Ishikawa (cell line): Measurements from ENCODE around the gene PVR.

ENCODE experiments used
- CEBPB ChIP-seq: IDR thresholded peaks from 2 replicates; pipeline ENCODE4 v1.6.1; 2012
- CREB1 ChIP-seq: IDR thresholded peaks from 2 replicates; pipeline ENCODE4 v1.6.1; 2012; ENCODE audit warnings: low read depth
- EGR1 ChIP-seq: IDR thresholded peaks from 2 replicates; pipeline ENCODE4 v1.6.1; 2012
- EP300 ChIP-seq: IDR thresholded peaks from 2 replicates; pipeline ENCODE4 v1.6.1; 2012; ENCODE audit warnings: borderline replicate concordance
- FOXM1 ChIP-seq: IDR thresholded peaks from 2 replicates; pipeline ENCODE4 v1.6.1; 2012; ENCODE audit warnings: low read depth, borderline replicate concordance
- NFIC ChIP-seq: IDR thresholded peaks from 2 replicates; pipeline ENCODE4 v1.6.1; 2012
- RAD21 ChIP-seq: IDR thresholded peaks from 2 replicates; pipeline ENCODE4 v1.6.1; 2012; ENCODE audit warnings: low read depth
- REST ChIP-seq: IDR thresholded peaks from 2 replicates; pipeline ENCODE4 v1.6.1; 2012; ENCODE audit warnings: low read depth, mild to moderate bottlenecking
- TAF1 ChIP-seq: IDR thresholded peaks from 2 replicates; pipeline ENCODE4 v1.6.1; 2012; ENCODE audit warnings: low read depth, mild to moderate bottlenecking
- TCF12 ChIP-seq: IDR thresholded peaks from 2 replicates; pipeline ENCODE4 v1.6.1; 2012; ENCODE audit warnings: low read depth
- TEAD4 ChIP-seq: IDR thresholded peaks from 2 replicates; pipeline ENCODE4 v1.6.1; 2012
- USF1 ChIP-seq: IDR thresholded peaks from 2 replicates; pipeline ENCODE4 v1.6.1; 2012
- YY1 ChIP-seq: IDR thresholded peaks from 2 replicates; pipeline ENCODE4 v1.6.1; 2012; ENCODE audit warnings: low read depth
- ZBTB7A ChIP-seq: IDR thresholded peaks from 2 replicates; pipeline ENCODE4 v1.6.1; 2012; ENCODE audit warnings: low read depth
- TF ChIP-seq, protein P1 (sequence below): IDR thresholded peaks from 2 replicates; pipeline ENCODE4 v1.6.1; 2012

The PVR gene

DNA sequence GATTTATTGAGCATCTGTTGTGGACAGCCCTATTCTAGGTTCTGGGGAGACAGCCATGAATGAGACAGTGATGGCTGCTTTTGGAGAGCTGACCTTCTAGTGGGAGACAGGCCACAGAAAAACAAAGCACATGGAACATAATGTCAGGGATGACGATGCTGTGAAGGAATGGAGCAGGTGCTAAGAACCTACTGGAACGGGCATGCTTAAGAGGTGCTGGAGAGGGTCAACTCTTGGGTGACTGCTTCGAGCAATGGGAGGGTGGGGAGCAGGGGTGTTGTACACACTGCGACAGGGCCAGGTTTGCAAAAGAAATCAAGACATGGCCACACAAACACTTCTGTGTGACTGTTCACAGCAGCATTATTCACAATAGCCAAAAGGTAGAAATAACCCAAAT is 43.2 kb downstream of the PVR start:
- TF ChIP-seq TEAD4 (no peak), NFIC (no peak), ZBTB7A (no peak), EP300 (no peak), FOXM1 (no peak), CREB1 (no peak), RAD21 (no peak), REST (no peak), TCF12 (no peak), USF1 (no peak), EGR1 (no peak), CEBPB (no peak), TAF1 (no peak), YY1 (no peak)
- TF ChIP-seq, protein P1, sequence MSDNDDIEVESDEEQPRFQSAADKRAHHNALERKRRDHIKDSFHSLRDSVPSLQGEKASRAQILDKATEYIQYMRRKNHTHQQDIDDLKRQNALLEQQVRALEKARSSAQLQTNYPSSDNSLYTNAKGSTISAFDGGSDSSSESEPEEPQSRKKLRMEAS: no peak

GRCh38 chr19:44687888-44688287 is 44.2 kb downstream of the PVR start:
- TF ChIP-seq, protein P1: no peak
- TF ChIP-seq USF1: no peak

GRCh38 chr19:44689290-44690130 is 45.8 kb downstream of the PVR start:
- TF ChIP-seq CEBPB (no peak), RAD21 (peak; percentile 98), EGR1 (no peak), ZBTB7A (peak; percentile 90; the same call in 1 of the 2 replicates), NFIC (no peak; the same call in 1 of the 2 replicates), TEAD4 (no peak), TCF12 (no peak), YY1 (no peak), TAF1 (peak; percentile 35; the same call in 1 of the 2 replicates)
- TF ChIP-seq, protein P1: no peak

- TF ChIP-seq CEBPB (no peak), RAD21 (no peak), TAF1 (no peak), YY1 (no peak), TCF12 (no peak), USF1 (no peak), ZBTB7A (no peak), EGR1 (no peak), NFIC (no peak), EP300 (no peak), REST (no peak), CREB1 (no peak)
- TF ChIP-seq, protein P1: no peak
These were observed 46.4 kb downstream of the PVR start for GRCh38 chr19:44690131-44690440.

GRCh38 chr19:44692379-44692721 is 48.6 kb downstream of the PVR start:
- TF ChIP-seq CEBPB: no peak
- TF ChIP-seq TEAD4: no peak
- TF ChIP-seq ZBTB7A: no peak
